ENCODE data around the gene FAM200B. TPM values are rescaled to one million over a fixed set of nuclear protein-coding genes. Genes with fewer than 3 reads are reported as not detected.

FAM200B gene
- total and polyA plus RNA-seq, 2 experiments from 2014 or later = 38.2 to 65.9 TPM

DNA sequence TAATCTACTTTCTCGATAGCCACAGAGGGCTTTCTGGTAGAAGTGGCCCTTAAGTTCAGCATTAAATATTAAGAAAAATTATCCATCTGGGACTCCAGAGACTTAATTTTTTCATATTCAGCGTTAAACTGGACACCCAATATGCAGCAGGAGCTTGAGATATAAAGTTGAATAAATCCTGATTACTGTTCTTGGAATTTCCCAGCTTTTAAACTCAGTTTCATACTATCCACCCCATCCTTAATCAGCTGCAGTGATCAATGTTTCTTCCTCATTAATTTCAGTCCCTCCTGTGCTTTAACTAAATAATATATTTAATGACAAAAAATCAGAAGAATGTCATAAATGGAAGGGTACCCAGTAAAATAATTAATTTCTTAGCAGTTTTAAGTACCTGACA, 22.8 kb upstream of the FAM200B start:
- DNase-seq (ENCODE audit: low read depth in 1 of 2, low spot score in 1 of 2) = no peak
- no peak overlapping the region for H3K4me3 ChIP-seq
- H3K36me3 ChIP-seq = no peaks in the 10 kb centered on the region
- H3K27ac ChIP-seq = no peak overlapping the region
- no peaks in the 10 kb centered on the region for H3K9me3 ChIP-seq (ENCODE audit: low read depth)
- H3K4me1 ChIP-seq (ENCODE audit: low read depth) = peaks cover 4% of the 10 kb centered on the region
- H3K27me3 ChIP-seq = no peaks in the 10 kb centered on the region
- TF ChIP-seq, protein P1, sequence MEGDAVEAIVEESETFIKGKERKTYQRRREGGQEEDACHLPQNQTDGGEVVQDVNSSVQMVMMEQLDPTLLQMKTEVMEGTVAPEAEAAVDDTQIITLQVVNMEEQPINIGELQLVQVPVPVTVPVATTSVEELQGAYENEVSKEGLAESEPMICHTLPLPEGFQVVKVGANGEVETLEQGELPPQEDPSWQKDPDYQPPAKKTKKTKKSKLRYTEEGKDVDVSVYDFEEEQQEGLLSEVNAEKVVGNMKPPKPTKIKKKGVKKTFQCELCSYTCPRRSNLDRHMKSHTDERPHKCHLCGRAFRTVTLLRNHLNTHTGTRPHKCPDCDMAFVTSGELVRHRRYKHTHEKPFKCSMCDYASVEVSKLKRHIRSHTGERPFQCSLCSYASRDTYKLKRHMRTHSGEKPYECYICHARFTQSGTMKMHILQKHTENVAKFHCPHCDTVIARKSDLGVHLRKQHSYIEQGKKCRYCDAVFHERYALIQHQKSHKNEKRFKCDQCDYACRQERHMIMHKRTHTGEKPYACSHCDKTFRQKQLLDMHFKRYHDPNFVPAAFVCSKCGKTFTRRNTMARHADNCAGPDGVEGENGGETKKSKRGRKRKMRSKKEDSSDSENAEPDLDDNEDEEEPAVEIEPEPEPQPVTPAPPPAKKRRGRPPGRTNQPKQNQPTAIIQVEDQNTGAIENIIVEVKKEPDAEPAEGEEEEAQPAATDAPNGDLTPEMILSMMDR (IDR thresholded peaks at IDR 0.05; ENCODE audit: low read depth, low read length) = no peak

DNA sequence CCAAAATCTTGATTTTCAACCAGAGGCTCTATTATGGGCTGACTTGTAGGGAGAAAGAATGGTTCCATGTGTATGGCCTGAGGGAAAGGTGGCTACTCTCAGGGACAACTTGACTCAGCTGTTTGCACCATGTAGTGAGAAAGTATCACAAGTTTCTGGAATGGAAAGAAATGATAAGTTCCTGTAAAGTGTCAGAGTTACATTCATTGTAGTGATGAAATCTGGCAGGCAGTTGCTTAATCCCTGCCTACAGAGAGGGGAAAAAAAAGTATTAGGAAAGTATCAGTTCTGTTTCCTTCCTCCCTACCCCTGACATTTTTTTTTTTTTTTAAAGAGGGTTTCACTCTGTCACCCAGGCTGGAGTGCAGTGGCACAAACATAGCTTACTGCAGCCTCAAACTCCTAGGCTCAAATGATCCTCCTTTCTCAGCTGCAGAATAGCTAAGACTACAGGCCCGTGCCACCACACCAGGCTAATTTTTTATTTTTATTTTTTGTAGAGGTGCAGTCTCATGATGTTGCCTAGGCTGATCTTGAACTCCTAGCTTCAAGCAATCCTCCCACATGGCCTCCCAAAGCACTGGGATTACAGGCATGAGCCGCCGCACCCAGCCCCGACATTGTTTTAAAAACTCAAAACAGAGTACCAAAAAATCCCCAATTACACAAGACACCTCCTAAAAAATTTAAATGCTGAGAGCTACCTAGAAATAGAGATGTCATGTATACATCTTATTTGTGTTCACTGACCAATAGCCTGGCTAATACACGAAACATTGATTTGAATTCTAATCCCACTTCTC, 21.7 kb upstream of the FAM200B start:
- H3K36me3 ChIP-seq = no peaks in the 10 kb centered on the region
- H3K27me3 ChIP-seq = no peaks in the 10 kb centered on the region
- H3K9me3 ChIP-seq (ENCODE audit: low read depth) = no peaks in the 10 kb centered on the region
- DNase-seq (ENCODE audit: low read depth in 1 of 2, low spot score in 1 of 2) = peak in 1 of 2 donors; percentile 91
- H3K4me1 ChIP-seq (ENCODE audit: low read depth) = peaks cover 4% of the 10 kb centered on the region
- TF ChIP-seq, protein P1 (IDR thresholded peaks at IDR 0.05; ENCODE audit: low read depth, low read length) = no peak
- no peak overlapping the region for H3K27ac ChIP-seq
- no peak overlapping the region for H3K4me3 ChIP-seq

DNA sequence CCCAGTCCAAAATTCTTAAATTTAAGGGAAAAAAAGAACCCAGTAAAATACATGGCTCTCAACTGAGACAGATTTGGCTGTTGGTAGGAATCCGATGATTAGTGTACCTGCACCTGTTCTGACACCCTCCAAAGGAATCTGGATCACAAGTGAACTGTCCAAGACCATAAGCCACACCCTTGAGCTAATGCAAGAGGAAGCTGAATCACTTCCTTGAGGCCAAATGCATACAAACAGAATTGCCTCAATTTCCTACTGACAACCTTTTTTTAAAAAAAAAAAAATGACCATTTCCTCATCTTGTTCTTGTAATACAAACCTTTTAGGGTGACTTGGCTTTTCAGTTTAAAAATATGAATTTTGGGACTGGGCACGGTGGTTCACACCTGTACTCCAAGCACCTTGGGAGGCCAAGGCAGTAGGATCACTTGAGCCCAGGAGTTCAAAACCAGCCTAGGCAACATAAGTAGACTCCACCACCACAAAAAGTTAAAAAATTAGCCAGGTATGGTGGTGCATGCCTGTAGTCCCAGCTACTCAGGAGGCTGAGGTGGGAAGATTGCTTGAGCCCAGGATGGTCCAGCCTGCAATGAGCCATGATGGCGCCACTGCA, 15.8 kb upstream of the FAM200B start:
- Histone ChIP-seq H3K36me3 (no peaks in the 10 kb centered on the region), H3K9me3 (ENCODE audit: low read depth) (no peaks in the 10 kb centered on the region), H3K4me1 (ENCODE audit: low read depth) (peaks cover 4% of the 10 kb centered on the region), H3K27me3 (no peaks in the 10 kb centered on the region), H3K27ac (no peak overlapping the region), H3K4me3 (no peak overlapping the region)
- DNase-seq (ENCODE audit: low read depth in 1 of 2, low spot score in 1 of 2) = peak in 1 of 2 donors; percentile 49
- TF ChIP-seq, protein P1 (IDR thresholded peaks at IDR 0.05; ENCODE audit: low read depth, low read length) = no peak

DNA sequence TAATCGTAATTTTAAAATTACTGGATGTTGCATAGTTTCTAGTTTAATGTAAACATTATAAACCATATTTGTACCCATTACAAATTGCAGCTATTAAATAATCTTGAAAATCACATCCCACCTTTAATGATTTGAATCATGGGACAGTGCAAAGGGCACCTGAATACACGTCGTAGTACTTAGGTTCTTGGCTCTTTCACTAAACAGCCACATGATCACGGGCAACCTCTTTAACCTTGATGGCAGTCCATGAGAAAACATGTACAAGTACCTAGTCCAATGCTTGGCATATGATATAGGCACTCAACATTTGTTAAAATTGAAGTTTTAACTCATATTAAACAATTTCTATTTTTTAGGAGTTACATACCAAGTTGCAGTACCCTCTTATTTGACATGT, 14.6 kb upstream of the FAM200B start:
- Histone ChIP-seq H3K27ac (no peak overlapping the region), H3K36me3 (no peaks in the 10 kb centered on the region), H3K4me3 (no peak overlapping the region), H3K9me3 (ENCODE audit: low read depth) (no peaks in the 10 kb centered on the region), H3K27me3 (no peaks in the 10 kb centered on the region), H3K4me1 (ENCODE audit: low read depth) (peaks cover 4% of the 10 kb centered on the region)
- TF ChIP-seq, protein P1 (IDR thresholded peaks at IDR 0.05; ENCODE audit: low read depth, low read length) = no peak
- DNase-seq (ENCODE audit: low read depth in 1 of 2, low spot score in 1 of 2) = no peak

DNA sequence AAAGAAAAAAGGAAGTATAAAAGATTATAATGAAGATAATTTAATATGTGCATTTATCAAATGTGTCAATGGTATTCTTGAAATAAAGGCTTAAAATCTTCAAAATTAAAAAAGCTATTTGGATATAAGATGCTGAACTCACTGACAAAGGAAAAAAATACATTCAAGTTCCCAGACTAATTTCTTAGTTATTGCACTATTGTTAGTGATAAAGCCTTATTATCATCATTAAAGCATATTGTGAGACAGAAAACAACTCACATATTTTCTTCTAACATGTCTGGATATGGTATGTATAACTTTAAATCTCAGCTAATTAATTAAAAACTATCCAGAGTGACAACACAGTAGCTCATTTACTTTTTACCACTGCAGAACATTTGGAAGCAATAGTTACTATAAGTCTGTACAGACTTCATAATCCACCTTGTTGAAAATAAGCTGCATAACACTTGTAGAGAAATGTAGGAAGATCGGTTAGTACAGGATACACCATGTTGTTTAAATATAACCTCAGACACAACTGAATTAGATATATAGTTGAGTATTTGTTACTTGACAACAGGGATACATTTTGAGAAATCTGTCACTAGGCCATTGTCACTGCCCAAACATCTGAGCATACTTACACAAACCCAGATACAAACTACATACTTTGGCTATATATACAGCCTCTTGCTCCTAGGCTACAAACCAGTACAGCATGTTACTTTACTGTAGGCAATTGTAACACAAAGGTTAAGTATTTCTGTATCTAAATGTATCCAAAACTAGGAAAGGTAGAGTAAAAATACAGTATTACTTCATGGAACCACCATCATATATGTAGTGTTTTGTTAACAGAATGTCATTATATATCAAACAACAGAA, 12.8 kb upstream of the FAM200B start:
- Histone ChIP-seq H3K27ac (peak overlapping the region; percentile 0), H3K4me1 (ENCODE audit: low read depth) (peaks cover 4% of the 10 kb centered on the region), H3K27me3 (no peaks in the 10 kb centered on the region), H3K9me3 (ENCODE audit: low read depth) (no peaks in the 10 kb centered on the region), H3K36me3 (no peaks in the 10 kb centered on the region), H3K4me3 (no peak overlapping the region)
- no peak for DNase-seq (ENCODE audit: low read depth in 1 of 2, low spot score in 1 of 2)
- TF ChIP-seq, protein P1 (IDR thresholded peaks at IDR 0.05; ENCODE audit: low read depth, low read length) = no peak

Data from cardiac muscle cell (in vitro differentiated cells and primary cell).